ENCODE measurements around the gene YDJC.

GRCh38 chr22:21632237-21632895 is 2.5 kb upstream of the YDJC start, which contains the start of gene CCDC116:
- TF ChIP-seq CTCF (IDR thresholded peaks at IDR 0.05 in 4 of 5, conservative IDR thresholded peaks at IDR 0.05 in 1 of 5) (no peak), POLR2A (IDR thresholded peaks at IDR 0.05) (no peak)

Data from gastrocnemius medialis (tissue), 4 donors.